Measurements from ENCODE around the gene B2M. TPM values are rescaled to one million over a fixed set of nuclear protein-coding genes. Genes with fewer than 3 reads are reported as not detected.
"Not testable (repeated sequence)": the region's sequence is repeated elsewhere in the genome, so short reads cannot be mapped to it uniquely, and the experiment has no call there.

B2M gene
- total RNA-seq, 1 experiment from 2014 or later, result 1,639 TPM

DNA sequence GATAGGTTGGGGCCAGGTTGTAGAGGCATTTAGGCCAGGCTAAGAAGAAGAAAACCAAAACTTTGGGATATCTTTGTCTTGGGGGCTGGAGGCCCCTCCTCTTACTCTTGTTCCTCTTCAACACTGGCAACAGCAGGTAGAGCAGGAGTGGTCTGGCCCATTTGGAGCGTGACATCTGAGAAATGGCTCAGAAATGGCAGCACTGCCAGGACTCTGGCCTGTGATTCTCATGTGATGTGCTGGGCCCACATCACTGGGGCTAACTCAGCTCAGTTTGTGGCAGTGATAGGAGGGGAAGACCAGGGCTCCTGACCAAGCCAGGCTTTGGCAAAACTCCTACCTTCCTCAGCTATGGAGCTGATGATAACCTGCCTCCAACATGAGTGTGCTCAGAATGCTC, 18.7 kb upstream of the B2M start:
- DNase-seq (ENCODE audit: low read depth, low spot score), result no peak
- in situ Hi-C loops (cut with HindIII; ENCODE audit: low pct_unique_long_range_greater_than_20kb, low sequenced_read_pairs), result no loop called here

DNA sequence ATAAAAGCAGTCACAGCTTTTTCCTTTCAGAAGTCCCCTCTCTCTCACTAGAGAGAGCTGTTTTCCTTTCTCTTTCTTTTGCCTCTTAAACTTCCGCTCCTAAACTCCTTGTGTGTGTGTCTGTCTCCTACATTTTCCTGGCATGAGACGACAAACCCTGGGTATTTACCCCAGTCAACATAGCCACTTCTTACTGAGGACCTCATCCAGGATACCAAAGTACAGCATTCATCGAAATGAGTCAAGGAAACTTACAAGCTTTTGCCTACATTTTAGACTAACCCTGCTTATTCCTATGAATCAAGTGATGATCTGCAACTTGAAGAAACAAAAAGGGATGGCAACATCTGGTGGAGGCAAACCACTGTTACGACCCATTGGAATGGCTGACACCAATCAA, 16.9 kb upstream of the B2M start:
- in situ Hi-C loops (cut with HindIII; ENCODE audit: low pct_unique_long_range_greater_than_20kb, low sequenced_read_pairs), result no loop called here
- DNase-seq (ENCODE audit: low read depth, low spot score), result no peak

DNA sequence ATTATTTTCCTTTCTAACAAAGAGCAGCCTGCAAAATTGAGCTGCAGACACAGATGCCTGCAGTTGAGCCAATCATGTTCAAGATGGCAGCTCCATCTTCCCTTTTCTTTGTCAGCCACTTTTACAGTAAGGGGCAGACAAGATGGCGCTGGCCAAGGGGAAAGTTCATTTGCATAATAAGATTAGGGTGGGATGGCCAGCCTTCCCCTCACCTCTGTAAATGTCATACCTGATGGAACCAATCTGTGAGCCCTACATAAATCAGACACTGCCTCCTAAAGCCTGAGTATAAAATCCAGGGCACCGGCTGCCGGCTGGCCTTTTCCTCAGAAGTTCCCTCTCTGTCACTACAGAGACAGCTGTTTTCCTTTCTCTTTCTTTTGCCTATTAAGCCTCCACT, 16.0 kb upstream of the B2M start:
- no peak for DNase-seq (ENCODE audit: low read depth, low spot score)
- in situ Hi-C loops (cut with HindIII; ENCODE audit: low pct_unique_long_range_greater_than_20kb, low sequenced_read_pairs), result no loop called here

DNA sequence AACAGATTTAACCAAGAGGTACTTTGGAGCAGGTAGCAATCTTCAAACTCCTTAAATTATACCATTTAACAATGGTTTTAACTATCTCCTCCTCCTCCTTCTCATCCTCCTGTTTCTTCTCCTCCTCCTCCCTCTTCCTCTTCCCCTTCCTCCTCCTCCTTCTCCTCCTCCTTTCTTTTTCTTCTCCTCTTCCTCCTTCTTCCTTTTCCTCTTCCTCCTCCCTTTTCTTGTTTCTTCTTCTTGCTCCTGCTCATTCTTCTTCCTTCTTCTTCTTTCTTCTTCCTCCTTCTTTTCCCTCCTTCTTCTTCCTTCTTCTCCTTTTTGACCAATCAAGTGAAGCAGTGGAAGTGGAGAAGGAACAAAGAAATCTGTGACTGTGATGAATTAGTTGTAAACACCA, 14.3 kb upstream of the B2M start:
- DNase-seq (ENCODE audit: low read depth, low spot score), result no peak
- in situ Hi-C loops (cut with HindIII; ENCODE audit: low pct_unique_long_range_greater_than_20kb, low sequenced_read_pairs), result no loop called here

GRCh38 chr15:44698641-44699040, 12.7 kb upstream of the B2M start:
- DNase-seq (ENCODE audit: low read depth, low spot score), result no peak
- in situ Hi-C loops (cut with HindIII; ENCODE audit: low pct_unique_long_range_greater_than_20kb, low sequenced_read_pairs), result no loop called here

DNA sequence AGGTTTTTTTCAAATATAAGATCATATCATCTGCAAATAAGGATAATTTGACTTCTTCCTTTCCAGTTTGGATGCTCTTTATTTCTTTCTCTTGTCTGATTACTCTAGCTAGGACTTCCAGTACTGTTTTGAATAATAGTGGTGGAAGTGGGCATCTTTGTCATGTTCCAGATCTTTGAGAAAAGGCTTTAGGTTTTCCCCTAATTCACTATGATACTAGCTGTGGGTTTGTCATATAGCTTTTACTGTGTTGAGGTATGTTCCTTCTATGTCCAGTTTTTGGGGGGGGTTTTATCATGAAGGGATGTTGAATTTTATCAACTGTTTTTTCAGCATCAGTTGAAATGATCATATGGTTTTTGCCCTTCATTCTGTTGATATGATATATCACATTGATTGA, 10.6 kb upstream of the B2M start:
- in situ Hi-C loops (cut with HindIII; ENCODE audit: low pct_unique_long_range_greater_than_20kb, low sequenced_read_pairs); DNase-seq (ENCODE audit: low read depth, low spot score): not testable (repeated sequence)

- DNase-seq (ENCODE audit: low read depth, low spot score), result no peak
- in situ Hi-C loops (cut with HindIII; ENCODE audit: low pct_unique_long_range_greater_than_20kb, low sequenced_read_pairs), result no loop called here
These were observed 5.3 kb upstream of the B2M start for GRCh38 chr15:44705986-44706385.

DNA sequence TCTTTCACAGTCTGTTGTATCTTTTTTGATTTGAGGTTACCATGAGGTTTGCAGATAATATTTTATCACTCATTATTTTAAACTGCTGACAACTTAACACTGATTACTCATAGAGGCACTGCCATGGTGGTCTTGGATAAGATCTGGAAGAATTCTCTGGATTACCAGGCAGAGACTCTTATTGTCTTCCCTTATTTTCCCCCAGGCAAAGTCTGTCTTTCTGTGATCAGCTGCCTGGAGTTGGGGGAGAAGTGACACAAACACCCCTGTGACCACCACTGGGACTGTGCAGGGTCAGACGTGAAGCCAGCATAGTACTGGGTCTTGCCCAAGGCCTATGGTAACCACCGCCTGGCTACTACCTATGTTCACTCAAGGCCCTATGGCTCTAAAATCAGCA, 4.9 kb upstream of the B2M start:
- in situ Hi-C loops (cut with HindIII; ENCODE audit: low pct_unique_long_range_greater_than_20kb, low sequenced_read_pairs), result no loop called here
- no peak for DNase-seq (ENCODE audit: low read depth, low spot score)

DNA sequence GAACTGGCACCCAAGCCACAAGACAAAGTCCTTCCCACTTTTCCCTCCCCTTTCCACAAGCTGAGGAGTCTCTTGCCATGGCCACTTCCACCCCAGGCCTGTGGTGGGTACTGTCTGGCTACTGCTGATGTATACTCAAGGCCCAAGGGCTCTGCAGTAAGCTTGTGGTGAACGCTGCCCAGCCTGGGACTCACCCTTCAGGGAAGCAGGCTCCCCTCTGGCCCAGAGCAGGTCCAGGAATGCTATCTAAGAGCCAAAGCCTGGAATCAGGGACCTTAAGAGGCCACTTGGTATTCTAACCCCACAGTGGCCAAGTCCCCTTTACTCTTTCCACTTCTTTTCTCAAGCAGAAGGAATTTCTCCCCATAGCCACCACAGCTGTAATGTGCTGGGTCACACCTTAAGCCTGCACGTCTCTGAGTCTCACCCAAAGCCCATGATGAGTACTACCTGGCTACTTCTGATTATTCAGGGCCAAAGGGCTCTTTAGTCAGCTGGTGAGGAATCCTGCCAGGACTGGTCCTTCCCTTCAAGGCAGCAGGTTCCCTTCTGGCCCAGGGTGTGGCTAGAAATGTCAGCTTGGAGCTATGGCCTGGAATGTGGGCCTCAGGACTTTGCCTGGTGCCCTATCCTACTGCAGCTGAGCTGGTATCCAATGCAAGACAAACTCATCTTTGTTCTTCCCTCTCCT, 4.2 kb upstream of the B2M start:
- in situ Hi-C loops (cut with HindIII; ENCODE audit: low pct_unique_long_range_greater_than_20kb, low sequenced_read_pairs), result no loop called here
- DNase-seq (ENCODE audit: low read depth, low spot score), result no peak

GRCh38 chr15:44710236-44711095, 851 bp upstream of the B2M start:
- peak; percentile 54 for DNase-seq (ENCODE audit: low read depth, low spot score)
- in situ Hi-C loops (cut with HindIII; ENCODE audit: low pct_unique_long_range_greater_than_20kb, low sequenced_read_pairs), result no loop called here

GRCh38 chr15:44711743-44712345, 527 bp downstream of the B2M start:
- in situ Hi-C loops (cut with HindIII; ENCODE audit: low pct_unique_long_range_greater_than_20kb, low sequenced_read_pairs), result no loop called here
- peak; percentile 24 for DNase-seq (ENCODE audit: low read depth, low spot score)

DNA sequence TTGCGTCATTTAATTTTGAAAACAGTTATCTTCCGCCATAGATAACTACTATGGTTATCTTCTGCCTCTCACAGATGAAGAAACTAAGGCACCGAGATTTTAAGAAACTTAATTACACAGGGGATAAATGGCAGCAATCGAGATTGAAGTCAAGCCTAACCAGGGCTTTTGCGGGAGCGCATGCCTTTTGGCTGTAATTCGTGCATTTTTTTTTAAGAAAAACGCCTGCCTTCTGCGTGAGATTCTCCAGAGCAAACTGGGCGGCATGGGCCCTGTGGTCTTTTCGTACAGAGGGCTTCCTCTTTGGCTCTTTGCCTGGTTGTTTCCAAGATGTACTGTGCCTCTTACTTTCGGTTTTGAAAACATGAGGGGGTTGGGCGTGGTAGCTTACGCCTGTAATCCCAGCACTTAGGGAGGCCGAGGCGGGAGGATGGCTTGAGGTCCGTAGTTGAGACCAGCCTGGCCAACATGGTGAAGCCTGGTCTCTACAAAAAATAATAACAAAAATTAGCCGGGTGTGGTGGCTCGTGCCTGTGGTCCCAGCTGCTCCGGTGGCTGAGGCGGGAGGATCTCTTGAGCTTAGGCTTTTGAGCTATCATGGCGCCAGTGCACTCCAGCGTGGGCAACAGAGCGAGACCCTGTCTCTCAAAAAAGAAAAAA, 1.2 kb downstream of the B2M start:
- in situ Hi-C loops (cut with HindIII; ENCODE audit: low pct_unique_long_range_greater_than_20kb, low sequenced_read_pairs), result no loop called here
- peak; percentile 81 for DNase-seq (ENCODE audit: low read depth, low spot score)

GRCh38 chr15:44713006-44713966, 2.0 kb downstream of the B2M start:
- in situ Hi-C loops (cut with HindIII; ENCODE audit: low pct_unique_long_range_greater_than_20kb, low sequenced_read_pairs), result no loop called here
- DNase-seq (ENCODE audit: low read depth, low spot score), result peak; percentile 79

DNA sequence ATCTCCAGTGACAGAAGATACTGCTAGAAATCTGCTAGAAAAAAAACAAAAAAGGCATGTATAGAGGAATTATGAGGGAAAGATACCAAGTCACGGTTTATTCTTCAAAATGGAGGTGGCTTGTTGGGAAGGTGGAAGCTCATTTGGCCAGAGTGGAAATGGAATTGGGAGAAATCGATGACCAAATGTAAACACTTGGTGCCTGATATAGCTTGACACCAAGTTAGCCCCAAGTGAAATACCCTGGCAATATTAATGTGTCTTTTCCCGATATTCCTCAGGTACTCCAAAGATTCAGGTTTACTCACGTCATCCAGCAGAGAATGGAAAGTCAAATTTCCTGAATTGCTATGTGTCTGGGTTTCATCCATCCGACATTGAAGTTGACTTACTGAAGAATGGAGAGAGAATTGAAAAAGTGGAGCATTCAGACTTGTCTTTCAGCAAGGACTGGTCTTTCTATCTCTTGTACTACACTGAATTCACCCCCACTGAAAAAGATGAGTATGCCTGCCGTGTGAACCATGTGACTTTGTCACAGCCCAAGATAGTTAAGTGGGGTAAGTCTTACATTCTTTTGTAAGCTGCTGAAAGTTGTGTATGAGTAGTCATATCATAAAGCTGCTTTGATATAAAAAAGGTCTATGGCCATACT, 4.0 kb downstream of the B2M start:
- in situ Hi-C loops (cut with HindIII; ENCODE audit: low pct_unique_long_range_greater_than_20kb, low sequenced_read_pairs), result no loop called here

DNA sequence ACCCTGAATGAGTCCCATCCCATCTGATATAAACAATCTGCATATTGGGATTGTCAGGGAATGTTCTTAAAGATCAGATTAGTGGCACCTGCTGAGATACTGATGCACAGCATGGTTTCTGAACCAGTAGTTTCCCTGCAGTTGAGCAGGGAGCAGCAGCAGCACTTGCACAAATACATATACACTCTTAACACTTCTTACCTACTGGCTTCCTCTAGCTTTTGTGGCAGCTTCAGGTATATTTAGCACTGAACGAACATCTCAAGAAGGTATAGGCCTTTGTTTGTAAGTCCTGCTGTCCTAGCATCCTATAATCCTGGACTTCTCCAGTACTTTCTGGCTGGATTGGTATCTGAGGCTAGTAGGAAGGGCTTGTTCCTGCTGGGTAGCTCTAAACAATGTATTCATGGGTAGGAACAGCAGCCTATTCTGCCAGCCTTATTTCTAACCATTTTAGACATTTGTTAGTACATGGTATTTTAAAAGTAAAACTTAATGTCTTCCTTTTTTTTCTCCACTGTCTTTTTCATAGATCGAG, 4.5 kb downstream of the B2M start:
- no peak for DNase-seq (ENCODE audit: low read depth, low spot score)
- in situ Hi-C loops (cut with HindIII; ENCODE audit: low pct_unique_long_range_greater_than_20kb, low sequenced_read_pairs), result no loop called here

More for the DNA sequence above, 4.0 kb downstream of the B2M start:
- no peak for DNase-seq (ENCODE audit: low read depth, low spot score)

DNA sequence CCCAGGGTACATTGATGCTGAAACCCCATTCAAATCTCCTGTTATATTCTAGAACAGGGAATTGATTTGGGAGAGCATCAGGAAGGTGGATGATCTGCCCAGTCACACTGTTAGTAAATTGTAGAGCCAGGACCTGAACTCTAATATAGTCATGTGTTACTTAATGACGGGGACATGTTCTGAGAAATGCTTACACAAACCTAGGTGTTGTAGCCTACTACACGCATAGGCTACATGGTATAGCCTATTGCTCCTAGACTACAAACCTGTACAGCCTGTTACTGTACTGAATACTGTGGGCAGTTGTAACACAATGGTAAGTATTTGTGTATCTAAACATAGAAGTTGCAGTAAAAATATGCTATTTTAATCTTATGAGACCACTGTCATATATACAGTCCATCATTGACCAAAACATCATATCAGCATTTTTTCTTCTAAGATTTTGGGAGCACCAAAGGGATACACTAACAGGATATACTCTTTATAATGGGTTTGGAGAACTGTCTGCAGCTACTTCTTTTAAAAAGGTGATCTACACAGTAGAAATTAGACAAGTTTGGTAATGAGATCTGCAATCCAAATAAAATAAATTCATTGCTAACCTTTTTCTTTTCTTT, 5.8 kb downstream of the B2M start:
- in situ Hi-C loops (cut with HindIII; ENCODE audit: low pct_unique_long_range_greater_than_20kb, low sequenced_read_pairs), result no loop called here
- no peak for DNase-seq (ENCODE audit: low read depth, low spot score)

All from SK-MEL-5 (cell line).